Measurements from ENCODE around the gene COL16A1.

The COL16A1 gene

GRCh38 chr1:31725777-31726535 lies 22.1 kb upstream of the COL16A1 start:
- TF ChIP-seq CTCF (IDR thresholded peaks at IDR 0.05; ENCODE audit: insufficient read depth, low read length, missing control alignments) = no peak
- POLR2A ChIA-PET = interaction anchor here (0.6 to 1.1 kb wide), 2 partner anchors 8 to 9 kb away, joined by 3 read pairs; no protein-coding TSS in a partner anchor
- no peak for DNase-seq (ENCODE audit: low read depth, low spot score)
- H3K4me3 ChIP-seq (ENCODE audit: low read depth, low read length) = no peak overlapping the region
- CTCF ChIA-PET = interaction anchor here (0.9 to 6.3 kb wide), 7 partner anchors 10 to 61 kb away, joined by 3 to 73 read pairs (median 4); partner anchors contain the start of gene COL16A1

GRCh38 chr1:31725134-31725533 lies 21.3 kb upstream of the COL16A1 start:
- POLR2A ChIA-PET = interaction anchor here (0.6 to 0.7 kb wide), 2 partner anchors 9 kb away, joined by 3 read pairs; no protein-coding TSS in a partner anchor

GRCh38 chr1:31723828-31724359 lies 20.1 kb upstream of the COL16A1 start:
- H3K4me3 ChIP-seq (ENCODE audit: low read depth, low read length) = no peak overlapping the region
- TF ChIP-seq CTCF (IDR thresholded peaks at IDR 0.05; ENCODE audit: insufficient read depth, low read length, missing control alignments) = no peak
- CTCF ChIA-PET = interaction anchor here (6.3 kb wide), 1 partner anchor 8 kb away, joined by 73 read pairs; no protein-coding TSS in a partner anchor
- DNase-seq (ENCODE audit: low read depth, low spot score) = no peak
- POLR2A ChIA-PET = no interaction called here

More at GRCh38 chr1:31725134-31725533, 21.3 kb upstream of the COL16A1 start:
- no peak overlapping the region for H3K4me3 ChIP-seq (ENCODE audit: low read depth, low read length)
- no peak for TF ChIP-seq CTCF (IDR thresholded peaks at IDR 0.05; ENCODE audit: insufficient read depth, low read length, missing control alignments)
- CTCF ChIA-PET = interaction anchor here (1.1 to 6.3 kb wide), 3 partner anchors 9 to 20 kb away, joined by 4 to 73 read pairs (median 6); no protein-coding TSS in a partner anchor
- no peak for DNase-seq (ENCODE audit: low read depth, low spot score)

- TF ChIP-seq CTCF (IDR thresholded peaks at IDR 0.05; ENCODE audit: insufficient read depth, low read length, missing control alignments) = no peak
- ChIA-PET POLR2A (interaction anchor here (7.4 kb wide), 1 partner anchor 16 kb away, joined by 101 read pairs; the partner anchor contains the start of gene COL16A1), CTCF (interaction anchor here (0.8 to 8.6 kb wide), 9 partner anchors 9 to 110 kb away, joined by 3 to 117 read pairs (median 27); partner anchors contain the start of gene COL16A1)
- DNase-seq (ENCODE audit: low read depth, low spot score) = no peak
- no peak overlapping the region for H3K4me3 ChIP-seq (ENCODE audit: low read depth, low read length)
These were observed 14.6 kb upstream of the COL16A1 start for GRCh38 chr1:31718327-31718897.

- H3K4me3 ChIP-seq (ENCODE audit: low read depth, low read length) = no peak overlapping the region
- CTCF ChIA-PET = interaction anchor here (0.7 to 8.6 kb wide), 23 partner anchors 10 to 246 kb away, joined by 3 to 117 read pairs (median 14); partner anchors contain the start of gene COL16A1
- no peak for DNase-seq (ENCODE audit: low read depth, low spot score)
- POLR2A ChIA-PET = interaction anchor here (0.9 to 7.4 kb wide), 3 partner anchors 14 to 43 kb away, joined by 3 to 101 read pairs (median 3); partner anchors contain the start of gene COL16A1
- TF ChIP-seq CTCF (IDR thresholded peaks at IDR 0.05; ENCODE audit: insufficient read depth, low read length, missing control alignments) = no peak
These were observed 13.5 kb upstream of the COL16A1 start for GRCh38 chr1:31717341-31717740.

All from AG04449 (cell line).